H1 (cell line): ENCODE measurements around the gene SLC6A7. TPM values are rescaled to one million over a fixed set of nuclear protein-coding genes. Genes with fewer than 3 reads are reported as not detected.

Source experiments
- ASH2L ChIP-seq: fragments of 200-600, 300-600 bp; sonication (generic); IDR thresholded peaks from one replicate; pipeline ENCODE4 v1.7.1; 2017; ENCODE audit warnings: low read length
- BACH1 ChIP-seq: IDR thresholded peaks from 2 replicates; pipeline ENCODE4 v1.6.1; 2012; ENCODE audit warnings: low read length, improper control_type of control experiment
- CHD2 ChIP-seq: IDR thresholded peaks from 2 replicates; pipeline ENCODE4 v1.6.1; 2012; ENCODE audit warnings: low read length, improper control_type of control experiment
- CHD7 ChIP-seq: fragments of 300-600 bp; sonication (generic); IDR thresholded peaks from 2 replicates; pipeline ENCODE4 v1.7.1; 2012; ENCODE audit warnings: low read length, moderate library complexity, mild to moderate bottlenecking, inconsistent platforms; ENCODE audit not compliant: insufficient replicate concordance
- EZH2 ChIP-seq: fragments of 200-600 bp; sonication (generic); IDR thresholded peaks from 2 replicates; pipeline ENCODE4 v1.7.1; 2012; ENCODE audit warnings: low read depth, mild to moderate bottlenecking, moderate library complexity, low read length, inconsistent platforms; ENCODE audit not compliant: severe bottlenecking
- FOSL1 ChIP-seq: IDR thresholded peaks from 2 replicates; pipeline ENCODE4 v1.6.1; 2011; ENCODE audit warnings: mild to moderate bottlenecking, low read depth, low read length, moderate library complexity; ENCODE audit not compliant: insufficient read depth
- MAFK ChIP-seq: IDR thresholded peaks from 2 replicates; pipeline ENCODE4 v1.6.1; 2012; ENCODE audit warnings: low read depth, mild to moderate bottlenecking, improper control_type of control experiment, low read length
- NRF1 ChIP-seq: IDR thresholded peaks from 2 replicates; pipeline ENCODE4 v1.6.1; 2011; ENCODE audit warnings: mild to moderate bottlenecking, low read depth, low read length, improper control_type of control experiment
- SIRT6 ChIP-seq: IDR thresholded peaks from one replicate; pipeline ENCODE4 v1.7.1; 2012; ENCODE audit warnings: low read length, inconsistent platforms
- SP1 ChIP-seq: IDR thresholded peaks from 2 replicates; pipeline ENCODE4 v1.6.1; 2011; ENCODE audit warnings: low read depth, low read length
- TCF12 ChIP-seq: IDR thresholded peaks from 2 replicates; pipeline ENCODE4 v1.6.1; 2011; ENCODE audit warnings: low read depth, mild to moderate bottlenecking, low read length
- ZNF274 ChIP-seq: IDR thresholded peaks from 2 replicates; pipeline ENCODE4 v1.7.0; 2012; ENCODE audit warnings: low read length, borderline replicate concordance; ENCODE audit errors: extremely low read depth
- polyA plus RNA-seq, 7 experiments: library from polyadenylated mRNA; depleted of rRNA in 3 of 7; stranded (reverse) in 5 of 7; unstranded in 2 of 7; fragments of >200 nt in 5 of 7; fragments of 200-250 nt in 2 of 7; gene quantifications; 1 replicate in 5 of 7; 2 replicates in 1 of 7; 4 replicates in 1 of 7; pipeline versions ENCODE4 v1.2.1 to v1.2.3, GENCODE V29; 2011 to 2013; ENCODE audit warnings: missing spikeins in 2 of 7, mixed read lengths in 2 of 7
- total RNA-seq: library from RNA; stranded (reverse); fragmentation: NEBNext Ultra II Directional; extraction: Animal tissue kit (Norgen Biotek cat#: 25700); gene quantifications from 2 replicates; pipeline ENCODE4 v1.2.1, GENCODE V29; 2021

SLC6A7 gene
- total and polyA plus RNA-seq, 2 of the 8 experiments (the other 6 are each of a cell fraction or from before 2014, with no cell fraction given), result 0.07 to 0.12 TPM

- TF ChIP-seq CHD7, result no peak
- no peak for TF ChIP-seq TCF12
- no peak for TF ChIP-seq SP1
- TF ChIP-seq CHD2, result no peak
- no peak for TF ChIP-seq BACH1
- TF ChIP-seq EZH2, result no peak
- no peak for TF ChIP-seq ZNF274
- TF ChIP-seq MAFK, result no peak
- TF ChIP-seq SIRT6, result no peak
- no peak for TF ChIP-seq ASH2L
- TF ChIP-seq FOSL1, result no peak
- TF ChIP-seq NRF1, result no peak
Measured at GRCh38 chr5:150196986-150197385, 7.1 kb downstream of the SLC6A7 start (continued).
